Retinal pigment epithelial cell (primary cell): ENCODE results near the gene ADAM22.

ENCODE experiments used
- DNase-seq: peaks from one replicate; pipeline ENCODE4 v3.0.0-alpha.2; 2010; ENCODE audit warnings: low read depth
- H3K4me3 ChIP-seq: 2 replicates; pipeline ENCODE4 v1.5.1; 2011; ENCODE audit warnings: mild to moderate bottlenecking, low read length, control low read depth, moderate library complexity
- CTCF ChIP-seq: conservative IDR thresholded peaks from 2 replicates; pipeline ENCODE4 v1.5.1; 2011; ENCODE audit warnings: low read depth, low read length, control low read depth, inconsistent platforms

The ADAM22 gene

GRCh38 chr7:88229302-88229995 lies 295.4 kb downstream of the ADAM22 start:
- no peak overlapping the region for H3K4me3 ChIP-seq
- no peak for DNase-seq
- no peak for TF ChIP-seq CTCF

DNA sequence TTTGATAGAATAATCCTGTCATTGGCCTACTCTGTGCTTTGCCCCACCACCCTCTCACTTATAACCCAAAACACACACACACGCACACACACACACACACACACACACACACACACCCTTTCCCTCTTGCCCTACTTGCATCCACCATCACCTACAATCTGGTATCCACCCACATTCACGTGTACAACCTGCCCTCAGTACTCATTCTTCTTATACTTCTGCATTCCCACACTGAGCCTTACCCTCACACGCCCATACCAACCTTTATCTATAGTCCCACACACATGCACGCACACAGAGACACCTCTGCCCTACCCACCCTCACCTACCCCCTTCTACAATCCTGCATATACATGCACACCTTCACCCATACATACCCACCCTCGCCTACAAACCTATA lies 296.6 kb downstream of the ADAM22 start:
- no peak for TF ChIP-seq CTCF

GRCh38 chr7:88233828-88234227 lies 299.8 kb downstream of the ADAM22 start:
- no peak for TF ChIP-seq CTCF
- no peak for DNase-seq
- H3K4me3 ChIP-seq, result no peak overlapping the region

More for the DNA sequence above, 296.6 kb downstream of the ADAM22 start:
- no peak overlapping the region for H3K4me3 ChIP-seq
- no peak for DNase-seq

- no peak for TF ChIP-seq CTCF
- DNase-seq, result no peak
- no peak overlapping the region for H3K4me3 ChIP-seq
These were observed 305.8 kb downstream of the ADAM22 start for GRCh38 chr7:88239852-88240251.

GRCh38 chr7:88243345-88243909 lies 309.4 kb downstream of the ADAM22 start:
- peak; percentile 70 for TF ChIP-seq CTCF
- DNase-seq, result no peak

DNA sequence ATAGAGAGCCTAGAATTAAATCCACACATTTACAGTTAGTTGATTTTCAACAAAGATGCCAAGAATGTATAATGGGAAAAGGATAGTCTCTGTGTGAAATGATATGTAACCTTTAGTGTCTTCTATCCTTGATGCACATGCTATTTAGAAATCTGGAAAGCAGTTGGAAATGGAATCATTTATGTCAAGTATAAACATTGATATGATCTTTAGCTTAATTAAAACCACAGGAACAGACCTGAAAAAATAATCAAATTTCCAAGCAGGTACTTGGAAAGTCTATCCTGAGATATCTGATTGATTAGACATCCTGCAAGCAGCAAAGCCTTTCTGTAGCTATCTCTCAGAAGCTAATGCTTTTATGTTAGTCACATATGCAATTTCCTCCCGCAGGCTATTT lies 310.2 kb downstream of the ADAM22 start:
- no peak for TF ChIP-seq CTCF
- no peak overlapping the region for H3K4me3 ChIP-seq
- no peak for DNase-seq

More at GRCh38 chr7:88243345-88243909, 309.4 kb downstream of the ADAM22 start:
- H3K4me3 ChIP-seq, result no peak overlapping the region
